OCI-M2 (cell line): ENCODE data around the gene PUM2.

Experiments
- DNase-seq: peaks from one replicate; lab custom pipeline; 2025; ENCODE audit not compliant: unreplicated experiment; lab: John Stamatoyannopoulos, UW

Gene PUM2

GRCh38 chr2:20218331-20219320, 132.0 kb downstream of the PUM2 start:
- no peak for DNase-seq

DNA sequence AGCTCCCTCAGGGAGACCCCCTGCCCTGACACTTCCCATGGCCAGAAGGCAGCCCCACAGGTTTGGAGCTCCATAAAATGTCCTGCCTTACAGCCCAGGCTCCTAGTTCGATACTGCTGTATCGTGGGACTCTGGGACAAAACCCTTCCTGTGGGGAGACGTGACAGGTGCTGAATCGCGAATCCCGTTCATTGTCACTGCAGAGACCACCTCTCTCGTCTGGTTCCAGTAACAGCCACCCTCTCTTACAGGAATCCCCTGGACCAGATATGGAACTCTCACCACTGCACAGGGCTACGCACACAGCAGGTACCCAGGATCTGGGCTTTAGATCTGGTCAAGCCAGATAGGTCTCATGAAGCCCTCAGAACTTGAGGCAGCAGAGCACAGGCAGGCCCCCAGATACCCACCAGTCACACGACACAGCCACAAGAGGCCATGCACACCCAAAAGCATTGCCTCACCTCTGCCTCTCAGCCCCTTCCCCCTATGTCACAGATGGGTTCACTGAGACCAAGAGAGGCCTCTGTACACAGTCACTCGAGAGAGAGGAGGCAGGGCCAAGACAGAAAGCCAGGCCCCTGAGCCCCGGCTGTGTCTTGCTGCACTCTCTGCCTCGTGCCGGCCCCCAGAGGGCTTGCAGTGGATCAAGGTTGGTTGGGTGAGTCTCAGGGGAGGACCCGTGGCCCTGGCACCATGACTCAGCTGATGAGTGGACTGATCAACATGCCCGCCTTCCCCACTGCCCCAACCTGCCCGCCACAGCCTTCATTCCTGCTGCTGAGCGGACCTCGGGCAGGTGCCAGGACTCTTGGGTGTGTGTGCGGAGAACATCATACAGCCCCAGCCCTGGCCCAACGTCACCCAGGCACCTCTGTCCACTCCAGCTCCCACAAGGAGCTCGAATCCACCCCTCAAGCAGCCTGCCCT, 133.3 kb downstream of the PUM2 start:
- DNase-seq: no peak

- DNase-seq: no peak
Observed at GRCh38 chr2:20216130-20217025, 134.3 kb downstream of the PUM2 start.

DNA sequence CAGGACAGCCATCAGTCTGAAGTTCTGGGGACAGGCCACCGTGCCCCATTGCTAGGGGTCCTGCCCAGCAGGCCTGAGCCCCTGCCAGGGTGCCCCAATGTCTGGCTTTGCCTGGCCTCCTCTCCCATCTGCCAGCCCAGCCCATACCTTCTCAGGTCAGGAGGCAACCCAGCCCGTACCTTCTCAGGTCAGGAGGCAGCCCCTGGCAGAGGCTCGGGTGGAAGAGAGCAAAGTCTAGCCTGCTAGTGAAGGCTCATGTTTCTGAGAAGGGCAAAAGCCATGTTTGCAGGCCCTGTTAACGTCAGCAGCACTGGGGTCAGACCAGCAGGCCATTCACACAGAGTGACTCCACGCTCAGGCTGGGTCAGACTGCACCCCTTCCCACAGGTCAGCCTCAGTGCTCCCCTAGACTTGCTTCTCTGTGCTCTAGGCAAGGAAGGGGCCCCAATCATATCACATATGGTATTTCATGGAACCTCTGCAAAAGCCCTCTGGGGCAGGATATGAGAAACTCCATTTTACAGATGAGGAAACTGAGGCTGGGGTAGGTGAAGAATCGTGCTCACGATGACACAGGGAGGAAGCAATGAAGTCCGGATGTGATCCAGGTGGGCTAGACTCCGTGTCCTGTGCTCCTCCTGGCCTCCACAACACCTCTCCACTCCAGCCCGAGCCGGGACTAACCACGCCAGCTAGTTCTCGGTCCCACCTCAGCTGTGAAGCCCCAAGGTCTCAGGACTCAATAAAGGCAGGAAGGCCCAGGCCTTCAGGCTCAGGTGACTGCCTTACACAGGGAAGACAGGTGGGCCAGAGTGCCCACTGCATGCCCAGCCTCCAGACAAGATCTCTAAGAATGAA, 135.2 kb downstream of the PUM2 start:
- no peak for DNase-seq

GRCh38 chr2:20214566-20215182, 136.0 kb downstream of the PUM2 start:
- DNase-seq: no peak

DNA sequence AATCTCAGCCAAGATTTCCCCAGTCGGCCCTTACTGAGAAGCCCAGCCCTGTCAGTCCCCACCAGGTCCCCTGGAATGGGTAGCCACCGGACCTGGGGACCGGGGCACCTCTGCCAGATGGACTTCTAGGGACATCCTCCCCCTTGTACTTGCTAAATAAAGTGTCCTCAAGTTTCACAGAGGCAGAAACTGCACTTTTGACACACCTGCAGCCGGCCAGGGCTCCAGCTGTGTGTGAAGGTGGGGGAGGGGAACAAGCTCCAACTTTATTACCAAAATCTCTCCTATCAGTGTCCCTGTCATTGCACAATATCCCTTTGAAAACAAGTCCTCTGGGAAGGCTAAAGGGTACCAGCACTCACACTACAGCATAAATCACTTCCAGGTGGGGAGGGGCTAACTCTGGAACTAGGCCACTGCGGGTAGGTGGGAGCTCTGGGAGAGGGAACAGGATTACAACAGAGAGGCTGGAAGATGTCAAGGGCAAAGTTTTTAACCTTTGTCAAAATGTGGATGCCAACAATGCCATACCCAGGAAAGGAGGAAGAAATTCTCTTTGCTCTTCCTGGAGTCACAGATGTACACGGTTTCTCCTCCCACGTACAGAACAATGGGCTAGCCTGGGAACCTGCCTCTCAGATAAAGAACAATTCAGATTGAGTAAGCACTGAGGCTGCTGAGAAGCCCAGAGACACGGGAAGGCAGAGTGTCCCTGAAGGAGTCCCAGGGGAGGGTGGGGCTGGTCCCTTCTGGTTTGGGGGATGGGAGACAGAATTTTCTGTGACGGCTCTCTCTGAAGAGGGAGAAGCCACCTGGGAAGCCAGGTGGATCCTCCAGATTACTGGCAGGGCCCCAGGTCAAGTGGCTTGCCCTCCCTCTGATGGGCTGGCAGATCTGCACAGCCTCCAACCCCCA, 136.7 kb downstream of the PUM2 start:
- no peak for DNase-seq

DNA sequence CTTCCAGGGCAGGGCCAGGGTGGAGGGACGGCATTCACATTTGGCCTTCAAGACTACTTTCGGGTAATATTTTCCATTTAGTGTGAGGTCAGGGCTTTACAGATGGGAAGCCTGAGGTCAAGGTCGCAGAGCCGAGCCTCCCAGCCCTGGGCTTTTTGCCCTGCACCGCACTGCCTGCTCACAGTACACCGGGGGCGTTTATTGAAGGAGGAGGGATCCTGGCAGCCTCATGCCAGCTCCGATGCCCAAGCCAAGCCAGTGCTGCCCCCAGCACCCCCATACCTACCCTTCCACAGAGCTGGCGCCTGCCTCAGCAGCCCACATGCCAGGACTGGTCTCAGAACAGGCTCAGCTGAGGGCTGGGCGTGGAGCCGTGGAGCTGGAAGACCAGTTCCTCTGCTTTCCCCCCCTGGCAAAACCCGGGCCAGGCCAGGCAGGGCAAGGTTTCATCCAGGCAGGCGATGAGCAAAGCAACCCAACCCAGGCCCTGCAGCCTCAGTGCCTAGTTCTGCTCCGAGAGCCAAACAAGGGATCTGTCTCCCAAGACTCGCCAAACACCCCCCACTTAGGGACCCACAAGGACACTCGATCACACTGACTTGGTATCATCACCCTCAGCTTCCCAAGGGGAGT, 137.7 kb downstream of the PUM2 start:
- no peak for DNase-seq

DNA sequence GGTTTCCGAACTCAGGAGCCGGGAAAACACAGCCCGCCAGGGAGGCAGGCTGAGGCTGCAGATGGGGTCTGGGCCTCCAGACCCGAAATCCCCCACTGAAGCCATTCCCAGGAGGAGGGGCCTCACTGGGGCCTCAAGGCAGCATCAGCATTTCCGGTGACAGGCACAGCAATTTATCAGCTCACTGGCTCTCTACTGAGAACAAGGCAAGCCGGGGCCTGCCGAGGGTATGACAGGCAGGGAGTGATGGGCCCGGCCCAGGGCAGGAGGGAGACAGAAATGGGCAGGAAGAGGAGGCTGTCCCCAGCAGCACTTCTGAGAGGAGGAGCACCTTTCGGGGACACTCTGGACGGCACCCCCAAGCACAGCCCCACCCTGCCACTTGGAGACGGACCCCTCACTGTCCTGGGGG, 138.2 kb downstream of the PUM2 start:
- DNase-seq: no peak

DNA sequence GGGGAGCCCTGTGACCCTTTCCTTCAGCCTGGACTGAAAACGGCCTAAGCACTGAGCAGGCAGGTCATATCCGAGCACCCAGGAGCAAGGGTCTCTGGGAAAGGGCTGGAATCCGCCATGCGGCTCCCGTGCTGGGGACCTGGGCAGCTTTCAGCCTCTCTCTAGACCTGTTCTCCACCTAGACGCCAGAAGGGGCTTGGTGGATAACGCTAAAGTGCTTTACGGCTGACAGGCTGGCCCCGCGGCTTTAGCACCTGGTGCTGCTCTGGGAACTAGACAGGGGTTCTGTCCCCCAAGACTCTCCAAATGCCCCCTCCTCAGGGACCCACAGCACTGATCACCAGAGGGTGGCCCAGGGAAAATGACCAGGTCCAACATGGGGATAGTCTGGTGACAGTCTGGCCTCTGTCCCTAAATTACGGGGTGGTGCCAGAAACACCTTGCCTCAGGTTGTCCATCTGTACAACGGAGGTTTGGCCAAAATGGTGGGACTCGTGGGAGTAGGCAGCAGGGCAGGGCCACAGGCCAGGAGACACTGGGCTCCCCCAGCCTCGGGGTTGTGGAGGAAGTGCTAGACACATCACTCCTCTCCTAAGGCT, 138.7 kb downstream of the PUM2 start:
- DNase-seq: no peak

GRCh38 chr2:20211420-20211819, 139.2 kb downstream of the PUM2 start:
- DNase-seq: no peak

- DNase-seq: no peak
Observed at GRCh38 chr2:20210462-20210861, 140.2 kb downstream of the PUM2 start.

DNA sequence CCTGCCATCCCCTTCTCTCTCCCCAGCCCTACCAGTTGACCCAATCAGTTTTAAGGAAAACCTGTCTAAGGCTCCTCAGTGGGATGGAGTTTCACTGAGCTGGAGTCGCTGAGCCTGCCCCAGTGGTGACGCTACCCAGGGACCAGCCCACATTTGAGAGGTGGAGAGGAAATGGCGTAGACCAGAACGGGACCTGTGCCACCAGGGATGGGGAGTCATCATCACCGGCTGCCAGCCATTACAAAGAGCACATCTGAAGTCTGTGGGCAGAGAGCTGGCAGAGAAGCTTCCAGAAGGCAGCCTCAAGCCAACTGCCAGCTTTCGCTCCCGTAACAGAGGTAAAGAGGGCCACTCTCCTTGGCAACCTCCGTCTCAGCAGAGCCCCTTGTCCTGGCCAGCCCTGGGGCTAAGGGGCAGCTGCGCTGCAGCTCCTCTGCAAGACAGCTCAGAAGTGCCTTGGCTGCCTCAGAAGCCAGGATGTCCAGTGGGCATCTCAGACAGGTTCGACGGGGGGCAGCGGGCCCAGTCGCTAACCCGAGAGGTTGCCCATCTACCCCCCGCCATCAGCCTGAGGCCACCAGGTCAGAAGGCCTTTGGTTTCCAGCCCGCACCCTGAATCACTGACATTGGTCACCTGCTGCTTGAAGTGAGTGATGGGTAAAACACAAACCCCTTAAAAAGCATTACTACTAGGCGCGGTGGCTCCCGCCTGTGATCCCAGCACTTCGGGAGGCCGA, 141.1 kb downstream of the PUM2 start:
- DNase-seq: no peak

- no peak for DNase-seq
Observed at GRCh38 chr2:20208476-20208859, 142.2 kb downstream of the PUM2 start.

DNA sequence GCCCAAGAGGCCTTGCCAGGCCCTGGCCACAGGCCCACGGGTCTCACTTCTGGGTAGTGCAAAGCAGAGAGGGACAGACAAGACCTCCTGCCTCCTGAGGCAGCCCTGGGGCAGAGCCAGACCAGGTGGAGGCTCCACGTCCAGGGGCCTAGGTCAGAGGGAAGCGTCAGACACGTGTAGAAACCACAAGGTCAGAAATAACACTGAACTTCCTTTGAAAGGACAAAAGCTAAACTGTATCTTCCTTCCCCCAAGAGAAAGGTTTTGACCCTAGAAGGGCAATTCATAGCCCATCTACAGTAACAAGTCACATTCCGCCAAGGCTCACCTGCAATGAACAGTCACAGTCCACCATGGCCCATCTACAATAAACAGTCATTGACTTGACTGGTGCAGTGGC, 143.6 kb downstream of the PUM2 start:
- DNase-seq: no peak

DNA sequence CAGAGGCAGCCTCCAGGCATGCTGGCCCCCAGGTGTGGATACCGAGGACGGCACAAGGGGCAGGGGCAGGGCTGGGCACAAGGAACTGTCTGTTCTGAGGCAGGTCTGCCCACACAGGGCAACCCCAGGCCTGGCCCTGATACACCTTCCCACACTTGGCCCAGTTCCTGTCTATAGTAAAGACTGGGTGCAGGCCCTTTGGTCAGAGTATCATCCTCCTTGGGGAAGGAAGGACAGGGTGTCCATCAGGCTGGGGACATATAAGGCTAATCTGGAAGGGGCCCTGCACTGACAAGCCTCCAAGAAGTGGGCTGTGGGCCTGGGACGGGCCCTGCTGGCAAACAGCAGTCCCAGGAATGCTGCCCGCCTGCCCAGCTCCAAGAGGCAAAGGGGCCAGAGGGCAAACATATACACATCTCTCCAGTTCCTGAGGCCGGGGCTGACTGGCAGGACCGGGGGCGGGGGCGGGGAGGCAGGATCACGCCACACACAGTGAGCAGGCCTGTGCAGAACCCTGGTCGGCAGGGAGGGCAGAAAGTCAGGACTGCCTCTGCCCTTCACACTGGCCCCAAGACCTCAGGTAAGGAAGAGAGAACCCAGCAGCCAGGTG, 144.6 kb downstream of the PUM2 start:
- no peak for DNase-seq

- DNase-seq: no peak
Observed at GRCh38 chr2:20205069-20205468, 145.6 kb downstream of the PUM2 start.
